Testis (tissue), 2 donors: Measurements from ENCODE around the gene UBB.

Source experiments
- CTCF ChIP-seq, 3 experiments: fragments of 450-650 bp in 2 of 3; fragments of 200-600 bp in 1 of 3; sonication (generic) in 1 of 3; IDR thresholded peaks; one replicate each; pipeline ENCODE4 v1.5.1; 2016 to 2019; ENCODE audit warnings: antibody characterized with exemption in 3 of 3, mild to moderate bottlenecking in 2 of 3, moderate library complexity in 1 of 3
- POLR2A ChIP-seq: fragments of 450-650 bp; IDR thresholded peaks from one replicate; pipeline ENCODE4 v1.6.1; 2017; ENCODE audit warnings: antibody characterized with exemption, mild to moderate bottlenecking, moderate library complexity

GRCh38 chr17:16383216-16383615, 2.3 kb downstream of the UBB start:
- TF ChIP-seq CTCF (IDR thresholded peaks at IDR 0.05) (no peak), POLR2A (no peak)
